DMS 273 treated with DMSO at 0.1 percent for 48 hours (cell line): Measurements from ENCODE around the gene COPS8.
A peak's percentile ranks its signal among the peaks of the same experiment; 100 is the strongest.

ENCODE experiments used
- DNase-seq: peaks from one replicate; lab custom pipeline; 2025; lab: John Stamatoyannopoulos, UW

Gene COPS8

DNA sequence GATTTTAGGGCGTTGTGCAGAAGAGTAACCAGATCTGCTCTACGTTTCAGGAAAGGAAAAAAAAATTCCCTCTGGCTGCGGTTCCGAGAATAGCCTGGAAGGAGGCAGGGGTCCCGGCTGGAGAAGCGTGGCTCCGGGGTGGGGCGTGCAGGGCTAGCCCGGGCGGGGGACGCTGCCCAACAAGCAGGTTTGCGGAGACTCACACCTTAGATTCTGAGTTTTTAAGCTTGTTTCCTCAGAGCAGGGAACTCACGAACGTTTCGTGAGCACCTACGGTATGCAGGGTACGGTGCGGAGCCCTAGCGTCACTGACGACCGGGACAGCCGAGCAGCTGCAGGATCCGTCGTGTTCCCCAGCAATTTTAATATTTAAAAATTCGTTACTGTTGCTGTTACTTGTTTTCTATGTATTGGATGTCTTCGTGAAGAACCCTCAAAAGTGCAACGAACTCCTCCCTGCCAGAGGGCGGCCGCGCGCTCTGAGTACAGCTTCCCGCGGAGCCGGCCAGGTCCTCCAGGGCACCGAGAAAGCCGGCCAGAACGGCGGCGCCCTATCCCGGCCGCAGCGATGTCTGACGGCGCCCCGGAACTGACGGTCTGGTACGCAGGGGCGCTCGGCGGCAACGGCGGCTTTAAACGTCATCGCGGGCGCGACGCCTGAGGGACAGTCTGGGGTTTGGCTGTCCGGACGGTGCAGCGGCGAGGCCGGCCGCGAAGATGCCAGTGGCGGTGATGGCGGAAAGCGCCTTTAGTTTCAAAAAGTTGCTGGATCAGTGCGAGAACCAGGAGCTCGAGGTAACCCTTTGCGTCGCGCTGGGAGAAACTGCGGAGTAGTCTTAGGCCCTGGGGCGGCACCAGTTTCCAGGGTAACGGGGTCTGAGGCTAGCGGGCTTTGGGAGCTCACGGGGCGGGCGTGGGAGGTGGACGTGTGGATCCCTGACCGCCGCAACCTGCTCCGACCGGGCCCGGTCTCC is at the start of gene COPS8:
COPS8 (plus strand) TSS at position 642 of the 974 bp plus-strand sequence; CDS start at position 718, 76 bp downstream.
- DNase-seq = peak; percentile 74

GRCh38 chr2:237039301-237040031 is 46.2 kb upstream of the COPS8 start:
- no peak for DNase-seq

GRCh38 chr2:237041231-237041630 is 44.5 kb upstream of the COPS8 start:
- DNase-seq = no peak

- DNase-seq = no peak
These were observed 43.6 kb upstream of the COPS8 start for GRCh38 chr2:237042101-237042500.

GRCh38 chr2:237043866-237044265 is 41.8 kb upstream of the COPS8 start:
- no peak for DNase-seq

- no peak for DNase-seq
These were observed 41.4 kb upstream of the COPS8 start for GRCh38 chr2:237044281-237044680.

GRCh38 chr2:237045449-237045848 is 40.2 kb upstream of the COPS8 start:
- no peak for DNase-seq

GRCh38 chr2:237048595-237048994 is 37.1 kb upstream of the COPS8 start:
- no peak for DNase-seq

GRCh38 chr2:237051861-237052260 is 33.8 kb upstream of the COPS8 start:
- no peak for DNase-seq

- DNase-seq = no peak
These were observed 32.6 kb upstream of the COPS8 start for GRCh38 chr2:237053066-237053465.

- no peak for DNase-seq
These were observed 30.1 kb upstream of the COPS8 start for GRCh38 chr2:237055386-237056100.

DNA sequence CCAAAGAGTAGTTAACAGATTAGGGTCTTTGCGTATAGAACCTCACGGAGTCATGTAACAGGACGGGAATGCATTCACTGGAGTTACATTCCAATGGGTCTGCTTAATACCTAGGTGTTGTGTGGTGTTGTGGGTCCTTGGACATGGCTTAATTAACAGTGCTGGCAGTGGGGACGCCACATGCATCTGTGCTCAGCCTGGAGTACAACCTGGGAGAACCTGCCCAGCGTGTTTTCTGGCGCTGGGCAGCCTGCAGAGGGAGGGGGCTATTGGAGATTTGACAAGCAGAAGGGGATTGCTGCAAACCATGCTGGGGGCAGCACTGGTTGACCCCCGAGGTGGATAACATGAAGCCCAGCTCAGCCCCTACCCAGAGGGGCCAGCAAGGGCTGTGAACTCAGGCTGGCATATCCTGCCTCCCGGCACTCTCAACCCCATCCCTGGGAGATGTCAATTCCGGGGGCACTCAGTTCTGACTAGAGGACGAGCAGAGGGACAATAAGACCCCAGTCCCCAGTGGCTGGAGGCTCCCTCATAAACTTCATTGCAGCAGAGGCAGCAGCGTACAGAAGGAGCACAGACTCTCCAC is 29.3 kb upstream of the COPS8 start:
- DNase-seq = no peak

GRCh38 chr2:237057107-237057506 is 28.6 kb upstream of the COPS8 start:
- DNase-seq = no peak

DNA sequence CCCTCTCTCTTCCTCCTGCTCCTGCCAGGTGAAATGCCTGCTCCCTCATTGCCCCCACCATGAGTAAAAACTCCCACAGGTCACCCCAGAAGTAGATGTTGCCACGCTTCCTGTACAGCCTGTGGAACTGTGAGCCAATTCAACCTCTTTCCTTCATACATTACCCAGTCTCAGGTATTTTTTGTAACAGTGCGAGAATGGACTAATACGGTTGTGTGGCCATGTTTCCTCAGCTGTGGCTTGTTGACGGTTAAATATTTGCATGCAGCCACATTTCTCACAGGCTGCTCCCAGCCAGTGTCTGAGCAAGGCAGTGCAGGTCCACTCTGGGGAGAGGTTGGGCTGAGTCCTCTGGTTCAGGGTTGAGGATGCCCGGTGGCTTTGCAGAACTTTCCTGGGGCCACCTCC is 27.8 kb upstream of the COPS8 start:
- no peak for DNase-seq

- DNase-seq = no peak
These were observed 27.3 kb upstream of the COPS8 start for GRCh38 chr2:237058423-237058822.

DNA sequence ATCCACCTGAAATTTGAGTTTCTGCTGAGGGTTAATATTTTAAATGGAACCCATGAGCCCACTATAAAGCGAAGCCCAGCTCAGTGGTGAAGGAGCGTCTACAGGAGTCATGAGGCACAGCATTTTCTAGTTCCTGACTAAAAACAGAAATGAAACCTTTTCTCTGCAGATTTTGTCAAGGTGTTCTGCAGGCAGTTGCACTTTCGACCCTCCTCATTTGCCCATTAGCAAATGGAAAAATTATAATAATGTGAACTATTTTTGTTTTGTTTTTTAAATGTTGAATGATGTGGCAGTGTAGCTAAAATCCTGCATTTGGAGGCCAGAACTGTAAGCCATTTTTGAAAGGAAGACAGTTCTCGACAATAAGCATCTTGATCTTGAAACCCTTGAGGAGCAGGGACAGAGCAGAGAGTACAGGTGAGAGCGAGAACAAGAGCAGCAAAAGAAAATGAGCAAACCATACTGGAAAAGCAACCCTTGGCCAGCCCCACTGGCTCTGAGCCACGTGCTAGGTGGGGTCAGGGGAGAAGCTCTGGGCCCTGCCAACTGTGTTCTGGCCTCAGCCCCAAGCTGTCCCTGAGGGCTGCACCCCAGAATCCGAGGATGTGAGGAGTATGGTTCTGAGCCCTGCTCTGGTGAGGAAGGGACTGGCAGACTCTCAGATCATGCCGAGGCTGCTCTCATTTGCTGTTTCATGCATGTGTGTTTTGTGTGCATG is 26.4 kb upstream of the COPS8 start:
- no peak for DNase-seq

- DNase-seq = peak; percentile 41
These were observed 25.0 kb upstream of the COPS8 start for GRCh38 chr2:237060534-237061312.

GRCh38 chr2:237061356-237061755 is 24.3 kb upstream of the COPS8 start:
- no peak for DNase-seq

- DNase-seq = no peak
These were observed 23.1 kb upstream of the COPS8 start for GRCh38 chr2:237062585-237062984.
